ENCODE data around the gene MAGEA10.
"Not testable (repeated sequence)": the region's sequence is repeated elsewhere in the genome, so short reads cannot be mapped to it uniquely, and the experiment has no call there.

The MAGEA10 gene

GRCh38 chrX:152138388-152138784 is at the start of gene MAGEA10:
Gene MAGEA10, minus strand, starts transcription at chrX:152138577. Its CDS starts 2,957 bp downstream, at chrX:152135620.
- DNase-seq, result no peak

GRCh38 chrX:152177497-152178269 is 39.3 kb upstream of the MAGEA10 start:
- DNase-seq, result no peak

- DNase-seq, result no peak
These were observed 38.7 kb upstream of the MAGEA10 start for GRCh38 chrX:152177052-152177451.

GRCh38 chrX:152175892-152176291 is 37.5 kb upstream of the MAGEA10 start:
- not testable (repeated sequence) for DNase-seq

GRCh38 chrX:152173923-152174322 is 35.5 kb upstream of the MAGEA10 start:
- DNase-seq, result not testable (repeated sequence)

GRCh38 chrX:152170621-152171020 is 32.2 kb upstream of the MAGEA10 start:
- DNase-seq, result no peak

GRCh38 chrX:152165033-152165743 is 26.8 kb upstream of the MAGEA10 start:
- DNase-seq, result no peak

- DNase-seq, result no peak
These were observed 18.7 kb upstream of the MAGEA10 start for GRCh38 chrX:152157042-152157441.

GRCh38 chrX:152155766-152156310 is 17.5 kb upstream of the MAGEA10 start:
- no peak for DNase-seq

- DNase-seq, result no peak
These were observed 15.7 kb upstream of the MAGEA10 start for GRCh38 chrX:152154050-152154449.

- DNase-seq, result no peak
These were observed 12.9 kb upstream of the MAGEA10 start for GRCh38 chrX:152151256-152151655.

- no peak for DNase-seq
These were observed 11.3 kb upstream of the MAGEA10 start for GRCh38 chrX:152149648-152150047.

GRCh38 chrX:152139589-152139988 is 1.2 kb upstream of the MAGEA10 start:
- no peak for DNase-seq

GRCh38 chrX:152137771-152138387 is 498 bp downstream of the MAGEA10 start:
- DNase-seq, result no peak

GRCh38 chrX:152136312-152136711 is 2.1 kb downstream of the MAGEA10 start:
- no peak for DNase-seq

GRCh38 chrX:152131525-152131924 is 6.9 kb downstream of the MAGEA10 start:
- DNase-seq, result no peak

- DNase-seq, result not testable (repeated sequence)
These were observed 9.1 kb downstream of the MAGEA10 start for GRCh38 chrX:152129069-152129844.

- DNase-seq, result no peak
These were observed 21.1 kb downstream of the MAGEA10 start for GRCh38 chrX:152117305-152117704.

- no peak for DNase-seq
These were observed 29.9 kb downstream of the MAGEA10 start for GRCh38 chrX:152108527-152108926.

GRCh38 chrX:152103866-152104265 is 34.5 kb downstream of the MAGEA10 start:
- DNase-seq, result no peak

GRCh38 chrX:152086141-152086540 is 52.2 kb downstream of the MAGEA10 start:
- no peak for DNase-seq

Data from activated CD4-positive, alpha-beta T cell treated with anti-CD3 and anti-CD28 coated beads, Interleukin-2, amount 50 U/mL, for 1 hour (primary cell).